TTC549 (cell line): ENCODE measurements around the gene ABI3BP.

ENCODE experiments used
- FAIRE-seq: peaks from 2 replicates; lab custom pipeline; 2012; peaks lifted over from hg19 to GRCh38; lab: Jason Lieb, UNC

ABI3BP gene

GRCh38 chr3:100833483-100833882 lies 159.7 kb downstream of the ABI3BP start:
- no peak for FAIRE-seq

- no peak for FAIRE-seq
These were observed 161.6 kb downstream of the ABI3BP start for GRCh38 chr3:100831629-100832028.

GRCh38 chr3:100830931-100831330 lies 162.3 kb downstream of the ABI3BP start:
- no peak for FAIRE-seq

DNA sequence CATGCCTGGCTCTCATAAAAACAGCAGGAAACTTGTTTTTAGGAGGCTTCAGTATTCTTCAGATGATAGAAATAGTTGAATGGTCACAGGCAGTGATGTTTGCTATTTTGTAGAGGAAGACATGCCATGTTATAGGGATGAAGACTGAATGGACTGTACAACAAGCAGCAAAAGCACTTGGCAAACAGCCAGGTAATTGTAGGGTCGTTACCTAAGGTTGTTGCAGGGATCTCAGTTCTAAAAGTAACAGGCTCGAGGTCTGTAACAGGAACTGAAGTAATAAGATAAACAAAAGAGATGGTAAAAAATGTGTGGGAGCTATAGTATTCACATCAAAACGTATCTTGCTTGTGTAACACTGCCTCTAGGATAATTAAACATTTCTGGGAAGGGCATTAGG lies 167.6 kb downstream of the ABI3BP start:
- FAIRE-seq: no peak

DNA sequence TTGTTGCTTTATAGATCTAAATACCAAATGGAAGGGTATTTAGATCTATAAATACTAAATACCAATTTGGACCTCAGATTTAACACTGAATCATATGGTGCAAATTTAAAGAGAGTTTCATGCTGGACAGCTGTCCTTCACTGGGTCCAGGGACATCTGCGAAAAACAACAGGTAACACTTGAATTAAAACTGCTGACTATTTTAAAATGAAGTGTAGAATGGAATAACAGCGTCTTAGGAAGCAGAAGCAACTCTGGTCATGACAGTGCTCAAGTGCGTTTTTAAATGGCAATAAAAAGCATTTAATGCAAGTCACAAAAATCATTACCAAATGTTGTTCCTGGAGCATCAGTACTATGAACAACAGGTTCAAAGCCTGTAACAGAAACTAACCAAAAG lies 177.6 kb downstream of the ABI3BP start:
- FAIRE-seq: no peak

DNA sequence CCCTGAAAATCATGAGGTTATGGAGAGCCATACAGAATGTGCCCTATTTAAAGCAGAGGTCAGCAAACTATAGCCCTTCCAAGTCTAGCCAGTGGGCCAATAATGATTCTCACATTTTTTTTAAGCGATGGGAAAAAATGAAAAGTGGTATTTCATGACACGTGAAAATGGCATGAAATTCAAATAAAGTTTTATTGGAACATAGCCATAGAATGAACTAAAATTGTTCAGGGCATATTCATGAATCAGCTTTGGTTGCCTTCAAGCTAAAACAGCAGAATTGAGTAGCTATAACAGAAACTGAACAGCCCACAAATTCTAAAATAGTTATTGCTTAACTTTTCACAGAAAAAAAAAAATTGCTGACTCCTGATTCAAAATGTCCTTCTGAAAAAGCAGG lies 179.4 kb downstream of the ABI3BP start:
- FAIRE-seq: no peak

- no peak for FAIRE-seq
These were observed 181.3 kb downstream of the ABI3BP start for GRCh38 chr3:100811779-100812507.

DNA sequence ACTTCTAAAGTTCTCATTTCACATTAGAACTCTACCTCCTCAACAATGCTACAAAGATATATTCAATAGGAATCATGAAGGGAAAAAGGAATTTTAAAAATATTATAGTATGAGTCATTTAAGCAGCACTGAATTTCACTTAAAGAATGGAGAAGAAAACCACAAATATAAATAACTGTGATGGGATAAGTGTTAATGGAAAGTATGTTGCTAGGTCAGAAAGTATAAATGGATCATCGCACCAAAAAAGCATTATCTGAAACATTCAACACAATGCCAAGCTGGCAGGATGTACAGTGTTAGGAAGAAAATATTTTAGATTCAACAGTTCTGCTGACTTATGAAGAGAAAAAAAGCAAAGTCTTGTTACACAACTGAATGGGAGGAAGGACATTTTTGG lies 182.6 kb downstream of the ABI3BP start:
- no peak for FAIRE-seq

- FAIRE-seq: no peak
These were observed 188.6 kb downstream of the ABI3BP start for GRCh38 chr3:100804631-100805030.

DNA sequence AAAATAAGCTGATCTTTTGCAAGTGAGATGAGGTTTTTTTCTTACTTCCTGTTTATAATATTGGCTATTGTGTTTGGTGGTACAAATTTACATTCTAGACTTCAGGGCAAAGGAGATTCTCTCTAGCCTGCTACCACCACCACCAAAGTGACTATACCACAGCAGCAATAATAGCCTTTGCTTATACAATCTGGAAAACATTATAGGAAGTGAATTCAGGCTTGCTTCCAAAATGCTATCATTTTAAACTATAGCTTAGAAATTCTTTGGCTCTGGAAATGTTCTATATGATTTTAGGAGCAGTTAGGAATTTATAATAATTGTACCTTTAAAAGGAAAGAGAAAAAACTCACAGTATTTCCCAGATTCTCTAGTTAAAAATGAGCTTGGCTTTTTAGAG lies 189.5 kb downstream of the ABI3BP start:
- no peak for FAIRE-seq

DNA sequence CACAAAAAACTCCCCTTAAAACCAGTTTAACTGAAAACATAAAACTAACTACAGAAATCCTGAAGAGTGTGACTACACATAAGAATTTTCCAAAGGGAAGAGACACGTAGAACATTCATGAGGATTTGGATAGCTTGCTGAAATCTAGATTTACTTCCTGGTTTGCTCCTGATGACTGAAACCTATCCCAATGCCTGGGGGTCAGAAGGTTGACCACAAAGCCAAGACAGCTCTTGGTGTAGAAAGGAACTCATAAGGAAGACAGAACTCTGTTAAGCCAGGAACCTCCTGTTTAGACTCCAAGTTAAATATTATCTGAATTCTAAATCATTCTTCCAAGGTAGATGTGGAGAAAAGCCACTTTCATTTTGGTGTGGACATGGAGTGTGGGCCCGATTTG lies 191.1 kb downstream of the ABI3BP start:
- FAIRE-seq: no peak

- no peak for FAIRE-seq
These were observed 195.2 kb downstream of the ABI3BP start for GRCh38 chr3:100798012-100798411.

DNA sequence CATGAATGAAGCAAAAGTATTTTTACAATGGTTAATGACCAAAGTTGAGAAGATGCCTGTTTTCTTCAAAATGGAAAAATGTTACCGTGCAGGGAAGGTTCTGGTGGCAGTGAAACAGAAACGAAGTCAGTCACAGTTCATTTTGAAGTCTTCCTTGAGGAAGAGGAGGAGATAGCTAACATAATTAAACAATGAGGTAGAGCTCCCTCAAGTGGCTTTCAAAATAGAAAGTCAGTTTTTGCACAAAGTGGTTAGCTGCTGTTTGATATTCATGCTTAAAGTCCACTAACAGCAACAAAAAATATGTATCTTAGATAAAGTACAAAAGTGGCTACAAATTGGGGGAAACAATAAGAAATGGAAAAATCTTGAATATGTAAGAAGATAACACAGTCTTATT lies 196.7 kb downstream of the ABI3BP start:
- peak; percentile 63 for FAIRE-seq

- FAIRE-seq: no peak
These were observed 203.6 kb downstream of the ABI3BP start for GRCh38 chr3:100789579-100789978.

GRCh38 chr3:100783619-100784018 lies 209.6 kb downstream of the ABI3BP start:
- no peak for FAIRE-seq

GRCh38 chr3:100782906-100783305 lies 210.3 kb downstream of the ABI3BP start:
- FAIRE-seq: no peak

- FAIRE-seq: no peak
These were observed 210.9 kb downstream of the ABI3BP start for GRCh38 chr3:100782348-100782747.

- no peak for FAIRE-seq
These were observed 211.9 kb downstream of the ABI3BP start for GRCh38 chr3:100781301-100781700.

GRCh38 chr3:100780071-100780622 lies 213.1 kb downstream of the ABI3BP start:
- no peak for FAIRE-seq

DNA sequence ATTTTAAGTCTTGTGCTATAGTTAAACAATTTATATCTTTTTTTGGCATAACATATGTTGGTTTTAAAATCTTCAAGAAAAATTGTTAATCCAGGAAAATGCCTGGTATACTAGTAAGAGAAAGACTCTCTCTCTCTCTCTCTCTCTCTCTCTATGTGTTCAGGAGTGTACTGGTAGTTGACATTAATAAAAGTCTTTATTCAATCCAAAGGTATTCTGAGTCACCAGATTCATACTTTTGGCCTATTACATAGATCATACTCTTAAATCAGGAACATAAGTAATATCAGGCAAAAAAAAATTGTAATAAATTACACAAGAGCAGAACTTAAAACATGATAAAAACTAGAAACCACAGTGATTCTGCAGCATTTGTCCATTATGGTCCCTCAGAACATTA lies 213.7 kb downstream of the ABI3BP start:
- no peak for FAIRE-seq

DNA sequence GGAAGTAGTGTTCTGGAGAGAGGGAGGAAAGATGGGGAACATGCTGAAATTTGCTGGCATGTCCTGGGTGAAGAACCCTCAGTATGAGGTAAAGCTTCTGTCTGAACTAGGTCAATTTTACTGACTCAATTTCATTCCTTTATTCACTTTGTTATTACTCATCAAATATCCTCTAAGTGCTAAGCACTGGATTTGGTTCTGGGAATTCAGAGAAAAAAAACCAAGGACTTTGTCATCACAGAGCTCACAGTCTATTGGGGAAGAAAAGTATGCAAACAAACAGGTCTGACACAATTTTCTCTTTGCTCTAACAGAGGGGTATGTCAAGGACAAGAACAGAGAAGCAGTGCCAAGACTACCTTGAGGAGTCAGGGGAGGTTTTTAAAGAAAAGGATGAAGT lies 215.9 kb downstream of the ABI3BP start:
- FAIRE-seq: no peak

GRCh38 chr3:100776746-100777145 lies 216.5 kb downstream of the ABI3BP start:
- FAIRE-seq: no peak

GRCh38 chr3:100776097-100776729 lies 217.0 kb downstream of the ABI3BP start:
- FAIRE-seq: no peak

DNA sequence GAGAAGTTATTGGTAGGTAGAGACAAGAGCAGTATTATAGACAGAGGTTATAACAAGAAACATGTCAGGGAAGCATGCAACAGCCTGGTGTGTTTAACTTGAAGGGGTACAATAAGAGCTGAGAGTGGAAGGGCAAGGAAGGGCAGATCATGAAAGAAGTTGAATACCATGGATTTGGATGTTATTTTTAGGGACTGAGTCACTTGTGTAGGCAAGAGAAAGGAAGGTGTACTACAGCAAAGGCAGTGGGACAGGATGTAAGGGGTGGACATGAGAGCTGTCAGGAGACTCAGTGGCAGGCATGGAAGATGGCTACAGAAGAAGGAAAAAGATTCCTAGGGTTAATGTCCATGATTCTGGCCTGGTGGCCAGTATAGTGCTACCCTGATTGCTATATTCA lies 217.6 kb downstream of the ABI3BP start:
- FAIRE-seq: no peak
